Endothelial cell (in vitro differentiated cells): ENCODE measurements around the gene SYNJ2. TPM values are rescaled to one million over a fixed set of nuclear protein-coding genes. Genes with fewer than 3 reads are reported as not detected.

Experiments used
- DNase-seq: peaks from one replicate; pipeline ENCODE4 v3.0.0; 2021; ENCODE audit warnings: low spot score
- H3K27ac Mint-ChIP-seq: one replicate; pipeline ENCODE4 v1.8.0; 2021; ENCODE audit warnings: mixed read lengths, inconsistent platforms; ENCODE audit not compliant: unreplicated experiment
- H3K27me3 Mint-ChIP-seq: one replicate; pipeline ENCODE4 v1.8.0; 2021; ENCODE audit warnings: mild to moderate bottlenecking, moderate library complexity, mixed read lengths, inconsistent platforms; ENCODE audit not compliant: unreplicated experiment
- H3K36me3 Mint-ChIP-seq: one replicate; pipeline ENCODE4 v1.8.0; 2021; ENCODE audit warnings: mild to moderate bottlenecking, low read depth, mixed read lengths, inconsistent platforms; ENCODE audit not compliant: unreplicated experiment
- H3K4me1 Mint-ChIP-seq: one replicate; pipeline ENCODE4 v1.8.0; 2021; ENCODE audit warnings: mild to moderate bottlenecking, mixed read lengths, inconsistent platforms; ENCODE audit not compliant: unreplicated experiment
- H3K4me3 Mint-ChIP-seq: one replicate; pipeline ENCODE4 v1.8.0; 2021; ENCODE audit warnings: mild to moderate bottlenecking, mixed read lengths, inconsistent platforms; ENCODE audit not compliant: unreplicated experiment
- H3K9me3 Mint-ChIP-seq: one replicate; pipeline ENCODE4 v1.8.0; 2021; ENCODE audit warnings: mixed read lengths, inconsistent platforms; ENCODE audit not compliant: unreplicated experiment
- CTCF ChIP-seq: fragments of 200-600 bp; sonication (generic); IDR thresholded peaks from one replicate; pipeline ENCODE4 v1.5.0; 2021; ENCODE audit warnings: antibody characterized with exemption; ENCODE audit not compliant: unreplicated experiment
- total RNA-seq: library from RNA; stranded (reverse); fragmentation: NEBNext Ultra II Directional; extraction: Animal tissue kit (Norgen Biotek cat#: 25700); gene quantifications from one replicate; pipeline ENCODE4 v1.2.1, GENCODE V29; 2021; ENCODE audit not compliant: unreplicated experiment

SYNJ2 gene
- total RNA-seq, 1 donor from 2014 or later: 33.7 TPM

- Mint-ChIP-seq H3K36me3 (peaks cover 6% of the 10 kb centered on the region), H3K27ac (no peak overlapping the region), H3K9me3 (no peaks in the 10 kb centered on the region), H3K4me1 (no peaks in the 10 kb centered on the region), H3K4me3 (no peak overlapping the region), H3K27me3 (no peaks in the 10 kb centered on the region)
- no peak for DNase-seq
- TF ChIP-seq CTCF: no peak
Measured at GRCh38 chr6:158124288-158124687, 142.6 kb downstream of the SYNJ2 start.

DNA sequence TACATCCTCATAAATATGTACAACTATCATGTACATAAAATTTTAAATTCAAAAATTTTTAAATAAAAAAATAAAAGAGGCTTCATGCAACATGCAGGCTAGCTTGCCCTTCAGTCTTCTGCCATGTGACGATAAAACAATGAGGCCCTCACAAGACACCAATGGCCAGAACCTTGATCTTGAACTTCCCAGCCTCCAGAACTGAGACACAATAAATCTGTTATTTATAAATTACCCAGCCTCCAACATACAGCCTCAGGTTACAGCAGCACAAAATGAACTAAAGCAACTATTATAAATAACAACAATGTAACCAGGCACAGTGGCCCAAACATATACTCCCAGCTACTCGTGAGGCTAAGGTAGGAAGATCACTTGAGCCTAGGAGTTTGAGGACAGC lies 143.6 kb downstream of the SYNJ2 start:
- no peak for DNase-seq
- no peak overlapping the region for H3K4me3 Mint-ChIP-seq
- H3K27me3 Mint-ChIP-seq: no peaks in the 10 kb centered on the region
- H3K36me3 Mint-ChIP-seq: peaks cover 6% of the 10 kb centered on the region
- TF ChIP-seq CTCF: no peak
- no peaks in the 10 kb centered on the region for H3K9me3 Mint-ChIP-seq
- H3K4me1 Mint-ChIP-seq: no peaks in the 10 kb centered on the region
- H3K27ac Mint-ChIP-seq: no peak overlapping the region

DNA sequence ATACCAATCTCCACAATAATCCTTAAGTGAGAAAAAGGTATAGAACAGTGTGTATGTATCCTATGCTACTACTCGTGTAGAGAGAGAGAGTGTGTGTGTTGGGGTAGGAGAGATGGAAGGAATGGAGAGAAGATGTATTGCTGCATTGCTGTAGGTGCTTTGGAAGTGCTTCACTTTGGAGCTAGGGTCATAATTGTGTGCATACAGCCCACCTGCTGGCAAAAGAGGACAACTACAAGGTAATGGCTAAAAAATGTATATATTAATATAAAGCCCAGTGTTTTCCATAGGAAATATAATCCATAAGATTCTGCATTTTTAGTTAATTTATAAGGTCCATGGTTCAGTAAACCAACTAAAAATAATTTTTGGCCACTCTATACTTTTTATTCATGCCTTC lies 150.3 kb downstream of the SYNJ2 start:
- Mint-ChIP-seq H3K27ac (no peak overlapping the region), H3K27me3 (peaks cover 1% of the 10 kb centered on the region), H3K4me3 (no peak overlapping the region)

DNA sequence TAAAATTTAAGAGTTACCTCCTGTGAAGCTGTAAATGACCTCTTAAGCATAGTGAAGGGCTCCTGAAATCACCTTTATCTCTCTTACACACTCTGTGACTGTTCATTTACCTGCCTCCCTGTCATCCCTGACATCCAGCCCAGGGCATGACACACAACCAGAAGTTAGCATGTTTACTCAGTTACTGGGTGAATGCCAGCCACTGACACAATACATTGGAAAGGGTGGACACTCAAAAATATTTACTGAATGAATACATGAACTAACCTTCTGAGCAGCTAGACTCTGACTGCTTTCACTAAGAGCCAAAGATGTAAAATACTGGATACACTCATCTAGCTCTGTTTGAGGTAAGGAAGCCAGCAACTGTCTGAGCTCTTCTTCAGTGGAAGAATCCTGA lies 161.1 kb downstream of the SYNJ2 start:
- TF ChIP-seq CTCF: no peak
- no peaks in the 10 kb centered on the region for H3K9me3 Mint-ChIP-seq
- peaks cover 26% of the 10 kb centered on the region for H3K36me3 Mint-ChIP-seq
- no peak for DNase-seq
- no peaks in the 10 kb centered on the region for H3K4me1 Mint-ChIP-seq
- H3K27me3 Mint-ChIP-seq: peaks cover 2% of the 10 kb centered on the region
- H3K27ac Mint-ChIP-seq: no peak overlapping the region
- no peak overlapping the region for H3K4me3 Mint-ChIP-seq

More for the DNA sequence above, 150.3 kb downstream of the SYNJ2 start:
- TF ChIP-seq CTCF: peak; percentile 69
- peak; percentile 8 for DNase-seq
- no peaks in the 10 kb centered on the region for H3K9me3 Mint-ChIP-seq
- peaks cover 2% of the 10 kb centered on the region for H3K36me3 Mint-ChIP-seq
- no peaks in the 10 kb centered on the region for H3K4me1 Mint-ChIP-seq

GRCh38 chr6:158143700-158144099 lies 162.0 kb downstream of the SYNJ2 start:
- Mint-ChIP-seq H3K4me1 (no peaks in the 10 kb centered on the region), H3K9me3 (no peaks in the 10 kb centered on the region), H3K36me3 (peaks cover 26% of the 10 kb centered on the region), H3K27ac (no peak overlapping the region), H3K27me3 (no peaks in the 10 kb centered on the region), H3K4me3 (no peak overlapping the region)
- peak; percentile 18 for DNase-seq
- no peak for TF ChIP-seq CTCF

Other genes starting within 250 kb of the SYNJ2 start
- gene SNX9, start 158.6 kb upstream of the SYNJ2 start, total RNA-seq: 68.6 TPM
- gene SERAC1, start 186.4 kb downstream of the SYNJ2 start, total RNA-seq: 13.8 TPM
- 29.9 TPM for gene GTF2H5, start 186.5 kb downstream of the SYNJ2 start, total RNA-seq